HG03039 (cell line): Measurements from ENCODE around the gene DEXI.
"Not testable (repeated sequence)": the region's sequence is repeated elsewhere in the genome, so short reads cannot be mapped to it uniquely, and the experiment has no call there.

ENCODE experiments used
- ATAC-seq: cut with Tn5 transposase; IDR thresholded peaks from one replicate; pipeline ENCODE4 v1.9.1; 2021; ENCODE audit warnings: mild to moderate bottlenecking, moderate library complexity; ENCODE audit not compliant: unreplicated experiment

Gene DEXI

DNA sequence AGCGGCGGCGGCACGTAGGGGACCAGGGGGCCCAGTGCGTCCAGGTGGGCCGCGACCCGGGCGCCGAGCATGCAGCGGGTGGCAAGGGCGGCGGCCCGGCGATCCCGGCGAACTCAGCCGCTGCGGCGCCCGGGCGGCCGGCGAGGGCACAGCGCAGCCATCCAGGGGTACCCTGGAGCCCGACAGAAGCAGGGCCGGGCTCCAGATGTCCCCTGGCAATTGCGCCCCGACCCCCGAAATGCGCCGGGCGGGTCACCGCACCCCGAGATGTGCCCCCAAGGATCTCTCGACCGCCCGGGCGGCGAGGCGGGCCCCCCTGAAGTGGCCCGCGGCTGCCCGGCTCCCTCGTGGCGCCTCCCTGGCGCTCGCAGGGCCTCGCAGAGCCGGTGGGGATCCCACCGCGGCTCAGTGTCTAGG lies 325 bp downstream of the DEXI start:
- not testable (repeated sequence) for ATAC-seq

DNA sequence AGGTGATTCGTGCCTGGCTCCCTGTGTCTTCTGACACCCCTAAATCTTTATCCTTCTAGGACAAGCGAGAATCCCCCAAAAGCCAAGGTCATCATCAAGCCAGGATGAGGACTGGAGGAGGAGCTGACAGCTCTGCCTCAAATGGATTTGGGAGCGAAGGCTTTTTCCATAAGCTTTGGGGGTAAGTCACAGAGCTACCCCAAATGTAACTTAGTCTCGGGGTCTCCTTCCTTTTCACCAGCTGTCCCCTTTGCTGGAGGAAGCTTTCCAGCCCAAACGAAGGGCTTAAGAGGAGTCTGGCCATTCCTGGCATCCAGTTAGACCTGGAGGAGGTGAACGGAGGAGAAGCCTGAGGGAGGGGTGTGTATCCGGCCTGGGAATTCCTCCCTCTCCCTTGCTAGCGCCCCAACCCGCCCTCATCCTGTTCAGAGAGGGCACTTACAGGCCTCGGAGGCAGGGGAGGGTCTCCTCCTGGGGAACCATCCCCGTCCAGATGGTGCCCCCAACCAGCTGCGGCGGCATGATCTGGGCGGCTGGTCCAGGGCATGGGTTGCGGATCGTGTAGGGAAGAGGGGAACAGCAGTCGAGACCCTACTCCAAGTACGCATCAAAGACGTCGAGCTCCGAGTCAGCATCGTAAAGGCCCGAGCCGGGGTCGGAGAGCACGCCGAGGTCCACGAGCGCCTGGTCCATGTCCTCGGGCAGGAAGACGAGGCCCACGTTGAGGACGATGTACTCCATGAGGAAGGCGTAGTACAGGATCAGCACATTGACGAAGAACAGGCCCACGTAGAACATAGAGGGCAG lies 938 bp downstream of the DEXI start:
- no peak for ATAC-seq

DNA sequence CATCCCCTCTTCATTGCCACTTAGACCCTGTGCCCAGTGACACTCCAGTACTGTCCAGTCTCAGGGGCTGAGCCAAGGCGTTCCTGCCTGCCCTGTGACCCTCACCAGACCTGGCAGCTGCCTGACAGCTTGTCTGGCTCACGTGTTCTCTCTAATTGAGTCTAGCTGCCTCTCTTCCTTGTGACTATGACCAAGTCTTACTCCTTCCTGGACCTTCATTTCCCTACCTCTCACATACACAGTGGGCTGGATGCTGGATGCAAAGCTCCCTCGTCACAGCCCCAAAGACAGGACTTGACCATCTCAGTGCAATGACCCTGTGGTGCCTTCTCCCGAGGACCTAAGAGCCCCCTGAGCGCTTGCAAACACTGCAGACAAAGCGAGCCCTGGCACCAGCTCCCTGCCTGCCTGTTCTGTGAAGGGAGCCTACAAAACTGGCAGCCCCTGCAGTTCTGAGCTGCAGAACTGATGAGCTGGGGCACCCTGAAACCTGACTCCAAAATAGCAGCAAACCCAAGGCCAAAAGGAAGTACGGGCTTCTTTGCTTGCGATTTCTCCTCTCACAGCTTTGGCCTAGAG lies 1.7 kb downstream of the DEXI start:
- no peak for ATAC-seq

DNA sequence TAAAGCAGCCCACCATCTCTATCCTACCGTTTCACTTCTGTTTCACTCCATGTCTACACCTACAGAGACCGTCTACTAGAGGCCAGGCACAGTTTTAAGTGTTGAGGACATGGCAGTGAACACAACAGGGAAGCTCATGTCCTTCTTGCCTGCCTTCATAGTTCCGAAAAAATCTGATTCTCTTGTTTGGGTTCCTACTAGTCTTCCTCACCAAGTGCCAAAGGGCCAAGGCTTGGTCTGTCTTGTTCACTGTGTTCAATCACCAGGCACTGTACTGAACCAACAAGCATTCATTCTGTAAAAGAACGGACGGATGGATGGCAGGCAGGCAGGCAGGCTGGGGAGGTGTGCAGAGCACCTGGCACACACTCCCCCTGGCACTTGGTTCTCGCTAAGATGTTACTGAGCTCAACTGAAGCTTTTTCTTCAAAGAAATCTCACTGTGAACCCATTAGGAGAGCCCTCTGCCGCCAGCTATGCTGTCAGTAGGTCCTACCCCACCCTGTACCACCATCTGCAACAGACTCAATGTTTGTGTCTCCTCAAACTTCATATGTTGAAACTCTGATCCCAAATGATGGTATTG lies 2.5 kb downstream of the DEXI start:
- no peak for ATAC-seq

DNA sequence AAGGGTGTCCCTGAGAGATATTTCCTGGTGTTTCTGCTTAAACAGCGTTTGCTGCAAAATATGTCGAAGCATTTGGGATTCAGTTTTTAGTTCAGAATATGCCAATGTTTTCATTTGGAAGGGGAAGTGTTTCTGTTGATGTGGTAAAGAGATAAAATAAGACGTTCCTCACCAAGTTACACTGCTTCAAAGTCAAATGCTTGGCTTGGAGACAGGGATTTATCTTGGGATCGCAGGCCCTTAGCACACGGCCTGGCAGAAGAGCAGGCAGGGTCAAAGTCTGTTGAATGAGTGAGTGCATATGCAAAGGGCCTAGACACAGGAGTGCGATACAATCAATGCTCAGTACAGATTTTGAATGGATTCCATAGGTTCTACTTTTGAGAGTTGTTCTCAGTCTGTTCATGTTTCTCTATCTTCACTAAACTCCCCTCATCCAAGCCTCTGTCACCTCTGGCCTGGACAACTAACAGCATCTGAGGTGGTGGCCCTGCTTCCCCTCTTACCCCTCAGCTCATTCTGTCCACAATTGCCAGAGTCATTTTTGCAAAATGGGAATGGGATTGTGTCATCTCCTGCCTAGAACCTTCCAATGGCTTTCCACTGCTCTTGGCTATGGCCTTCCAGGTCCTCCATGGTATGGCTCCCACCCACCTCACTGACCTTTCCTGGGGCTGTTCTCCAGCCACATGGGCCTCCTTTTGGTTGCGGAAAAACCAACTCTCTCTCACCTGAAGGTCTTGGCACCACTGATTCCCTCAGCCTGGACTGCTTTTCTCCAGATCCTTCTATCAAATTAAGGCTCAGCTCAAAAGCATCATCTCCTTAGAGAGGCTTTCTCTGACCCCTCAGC lies 3.2 kb downstream of the DEXI start:
- no peak for ATAC-seq

DNA sequence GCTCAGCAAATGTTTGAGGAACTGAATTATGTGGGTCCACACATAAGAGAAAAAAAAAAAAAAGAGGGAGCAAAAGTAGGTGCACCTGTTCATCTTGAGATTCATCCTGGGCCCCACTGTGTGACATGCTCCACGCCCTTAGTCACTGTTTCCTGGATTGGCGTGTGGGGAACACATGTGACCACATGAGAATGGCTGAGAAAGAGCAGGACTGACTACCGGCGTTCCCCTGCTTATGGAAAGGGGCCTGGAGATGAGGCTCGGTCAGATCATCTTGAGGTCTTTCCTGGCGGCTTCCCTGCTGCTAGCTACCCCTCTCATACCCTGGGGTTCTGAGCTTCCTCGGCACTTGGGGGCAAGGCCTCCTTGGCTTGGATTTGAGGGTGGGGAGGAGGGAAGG lies 3.9 kb downstream of the DEXI start:
- ATAC-seq = no peak

DNA sequence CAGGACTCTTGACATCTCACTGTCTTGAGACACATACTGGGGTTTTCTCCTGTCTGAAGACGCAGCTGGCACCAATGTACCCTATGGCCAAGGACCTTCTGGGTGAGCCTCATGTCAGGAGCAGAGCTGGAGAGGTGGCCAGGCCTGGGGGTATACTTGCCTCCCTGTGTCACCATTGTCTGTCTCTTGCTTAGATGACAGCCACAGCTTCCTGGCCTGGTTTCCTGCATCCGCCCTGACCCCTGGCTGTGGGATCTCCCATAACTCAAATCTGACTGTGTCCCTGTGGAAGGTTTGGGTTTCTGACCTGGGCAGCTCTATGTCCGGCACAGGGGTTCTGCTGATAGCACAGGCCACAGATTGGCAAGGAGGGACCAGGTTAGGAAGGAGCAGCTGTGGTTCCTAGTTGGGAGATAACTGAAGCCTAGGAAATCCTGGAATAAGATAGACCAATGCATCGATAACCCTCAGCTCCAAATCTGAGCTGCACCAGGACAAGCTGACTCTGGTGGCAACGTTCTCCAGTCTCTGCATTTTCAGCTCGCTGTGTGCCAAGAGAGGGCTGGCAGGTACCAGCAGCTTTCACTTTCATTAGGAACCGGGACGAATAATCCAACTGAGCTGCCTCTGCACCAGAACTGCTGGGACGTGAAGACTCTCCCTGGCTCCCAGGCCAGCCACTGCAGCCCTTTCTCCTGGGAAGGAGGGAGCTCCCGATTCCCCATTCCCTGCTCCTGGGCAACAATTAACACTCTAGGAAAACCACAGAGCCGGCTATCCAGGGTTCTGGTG lies 5.0 kb downstream of the DEXI start:
- no peak for ATAC-seq

DNA sequence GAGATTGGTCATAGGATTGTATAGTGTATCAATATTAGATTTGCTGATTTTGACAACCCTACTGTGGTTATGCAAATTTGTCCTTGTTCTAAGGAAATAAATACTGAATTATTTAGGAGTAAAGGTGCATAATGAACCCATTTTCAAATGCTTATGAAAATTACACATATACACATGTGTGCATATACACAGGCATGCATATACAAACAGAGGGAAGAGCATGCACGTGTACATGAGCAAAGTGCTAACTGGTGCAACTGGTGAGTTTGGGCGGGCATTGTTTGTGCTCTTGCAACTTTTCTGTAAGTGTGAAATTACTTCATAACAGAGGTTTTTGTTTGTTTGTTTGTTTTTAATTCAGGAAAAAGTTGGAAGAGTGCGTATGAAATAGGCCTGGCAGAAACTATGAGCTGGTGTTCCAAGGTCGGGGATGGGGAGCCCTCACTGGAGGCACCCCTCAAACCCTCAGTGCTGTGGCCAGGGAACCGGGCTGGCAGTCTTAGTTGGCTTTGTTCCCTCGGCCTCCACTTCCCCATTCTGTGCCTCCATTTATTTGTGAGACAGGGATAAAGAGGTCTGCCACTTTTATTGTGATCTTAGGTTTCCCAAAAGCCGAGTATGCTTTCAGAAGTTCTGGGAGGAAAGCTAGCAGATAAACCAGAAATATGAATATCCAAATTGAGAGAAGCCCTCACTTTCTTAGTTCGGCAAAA lies 5.8 kb downstream of the DEXI start:
- ATAC-seq = no peak

DNA sequence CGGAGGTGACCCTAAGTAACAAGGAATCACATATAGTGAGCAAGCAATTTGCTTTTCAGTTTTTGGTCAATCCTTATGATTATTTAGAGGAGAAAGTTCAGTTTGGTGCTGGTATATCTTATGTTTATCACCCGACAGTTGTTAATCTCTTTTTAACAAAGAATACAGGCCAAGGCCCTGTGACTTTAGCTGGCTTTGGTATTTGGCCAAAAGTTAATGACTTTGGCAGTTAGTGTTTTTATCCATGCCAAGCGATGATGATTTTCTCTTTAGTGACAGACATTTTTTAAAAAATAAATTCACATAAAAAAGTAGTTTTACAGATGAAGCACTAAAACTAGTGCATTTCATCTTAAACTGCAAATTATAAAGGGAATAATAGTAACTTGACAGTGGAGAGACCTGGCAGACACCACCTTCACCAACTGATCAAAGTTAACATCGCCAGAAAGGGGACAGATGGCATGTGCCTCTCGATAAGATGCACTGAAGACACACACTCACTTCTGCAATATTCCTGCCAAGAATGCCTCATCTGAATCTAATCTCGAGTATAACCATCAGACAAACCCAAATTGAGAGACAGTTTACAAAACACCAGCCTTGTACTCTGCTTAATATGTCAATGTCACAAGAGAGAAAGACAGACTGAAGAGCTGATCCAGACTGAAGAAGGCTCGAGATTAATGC lies 6.9 kb downstream of the DEXI start:
- ATAC-seq = no peak

DNA sequence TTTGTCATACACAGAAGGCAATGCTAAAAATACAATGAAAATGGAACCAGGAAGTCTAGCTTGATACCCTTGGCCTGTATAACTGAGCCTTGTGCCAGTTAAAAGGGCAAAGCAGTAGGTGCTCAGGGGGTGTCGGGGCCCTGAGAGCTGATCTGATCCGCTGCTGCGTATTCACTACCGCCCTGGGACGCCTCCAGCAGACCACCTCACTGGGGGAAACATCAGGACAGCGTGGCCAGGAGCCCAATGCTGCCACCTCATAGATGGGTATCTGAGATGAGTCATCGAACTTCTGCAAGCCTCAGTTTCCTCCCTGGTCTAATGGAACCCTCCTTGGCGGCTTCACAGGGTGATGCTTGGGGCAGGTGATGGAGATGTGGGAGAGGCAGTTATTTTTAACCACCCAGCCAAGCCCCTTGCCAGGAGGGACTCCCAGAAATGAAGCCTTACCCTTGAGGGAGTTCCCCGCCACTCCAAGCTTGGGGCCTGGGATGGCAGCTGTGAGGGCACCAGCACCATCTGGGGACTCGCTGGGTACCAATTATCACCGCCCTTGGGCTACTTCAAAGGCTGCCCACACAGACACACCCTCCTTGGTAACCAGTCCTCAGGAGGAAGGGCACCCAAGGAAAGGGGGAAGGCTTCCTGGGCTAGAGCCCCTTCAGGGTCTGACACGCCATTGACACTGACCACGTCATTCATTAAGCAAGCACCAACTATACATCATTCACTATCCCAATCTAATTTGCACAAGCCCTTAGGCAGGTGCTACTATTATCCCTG lies 7.8 kb downstream of the DEXI start:
- no peak for ATAC-seq

DNA sequence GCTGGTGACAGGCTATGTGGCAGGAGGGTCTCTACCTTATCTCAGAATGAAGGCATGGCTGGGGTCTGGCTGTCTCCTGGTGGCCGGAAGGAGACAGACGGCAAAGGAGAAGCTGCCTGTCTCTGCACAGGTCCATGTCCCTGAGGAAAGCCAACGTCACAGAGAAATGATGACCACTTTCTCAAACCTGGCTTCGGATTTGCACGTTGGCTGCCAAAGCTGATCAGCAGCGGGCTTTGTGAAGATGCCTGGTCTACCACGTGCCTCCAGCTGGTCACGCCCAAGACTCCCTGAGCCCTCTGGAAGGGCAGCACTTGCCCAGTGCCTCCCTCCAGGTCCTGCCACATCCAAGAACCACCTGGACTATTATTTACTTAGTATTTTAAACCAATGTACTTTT lies 8.4 kb downstream of the DEXI start:
- ATAC-seq = no peak

DNA sequence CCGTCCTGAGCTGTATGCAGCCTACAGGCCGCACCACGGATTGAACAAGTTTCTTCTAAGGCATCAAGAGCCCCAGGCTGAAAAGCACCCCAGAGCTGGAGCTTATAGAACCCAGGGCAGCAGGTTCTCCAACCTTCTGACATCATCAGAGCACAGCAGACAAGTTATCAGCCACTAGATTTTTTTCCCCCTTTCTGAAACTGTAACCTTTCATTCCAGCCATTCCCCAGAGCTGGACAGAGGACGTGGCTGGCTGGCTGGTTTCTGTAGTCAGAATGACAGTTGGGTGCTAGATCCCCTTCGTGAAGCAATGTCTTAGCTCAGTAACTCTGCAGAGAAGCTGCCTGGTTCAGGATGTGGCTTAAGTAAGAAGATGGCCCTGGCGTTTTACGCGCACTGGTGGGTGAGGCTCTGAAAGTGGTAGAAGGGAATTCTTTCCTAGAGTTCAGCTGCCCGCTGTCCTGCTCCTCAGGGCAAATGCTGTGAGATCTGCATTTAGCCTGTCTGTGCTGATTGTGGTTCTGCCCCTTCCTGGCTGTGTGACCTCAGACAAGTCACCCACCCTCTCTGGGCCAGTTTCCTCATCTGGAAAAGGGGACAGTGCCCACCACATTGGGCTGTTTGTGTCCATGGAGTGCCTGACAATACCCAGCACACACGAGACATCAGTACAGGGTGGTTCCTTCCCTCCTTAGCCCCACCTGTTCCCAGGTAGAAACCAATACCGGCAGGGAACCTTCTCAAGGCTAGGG lies 9.1 kb downstream of the DEXI start:
- no peak for ATAC-seq

DNA sequence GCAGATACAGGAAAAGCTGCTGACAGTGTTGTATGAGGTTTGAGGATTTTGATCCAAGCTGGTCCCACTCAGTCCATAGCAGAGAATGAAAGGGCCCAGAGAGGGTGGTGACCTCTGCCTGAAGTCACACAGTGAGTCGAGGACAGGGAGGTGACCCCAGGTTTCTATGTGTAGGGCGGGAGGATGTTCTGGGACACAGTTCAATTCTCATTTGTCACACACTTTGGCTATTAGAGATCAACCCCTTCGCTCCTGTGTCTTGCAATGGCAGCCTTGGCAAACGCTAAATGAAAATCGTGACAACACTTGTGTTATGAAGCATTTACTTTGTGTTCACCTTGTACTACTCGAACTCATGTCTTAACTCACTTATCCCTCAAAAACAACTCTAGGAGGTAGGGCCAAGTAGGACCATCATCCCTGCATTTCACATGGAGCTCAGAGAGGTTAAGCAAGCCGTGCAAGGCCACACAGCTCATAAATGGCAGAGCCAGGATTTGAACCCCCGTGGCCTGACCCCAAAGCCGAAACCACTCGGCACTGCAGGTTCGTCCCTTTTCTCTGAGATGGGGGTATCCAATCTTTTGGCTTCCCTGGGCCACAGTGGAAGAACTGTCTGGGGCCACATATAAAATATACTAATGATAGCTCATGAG lies 10.2 kb downstream of the DEXI start:
- no peak for ATAC-seq

DNA sequence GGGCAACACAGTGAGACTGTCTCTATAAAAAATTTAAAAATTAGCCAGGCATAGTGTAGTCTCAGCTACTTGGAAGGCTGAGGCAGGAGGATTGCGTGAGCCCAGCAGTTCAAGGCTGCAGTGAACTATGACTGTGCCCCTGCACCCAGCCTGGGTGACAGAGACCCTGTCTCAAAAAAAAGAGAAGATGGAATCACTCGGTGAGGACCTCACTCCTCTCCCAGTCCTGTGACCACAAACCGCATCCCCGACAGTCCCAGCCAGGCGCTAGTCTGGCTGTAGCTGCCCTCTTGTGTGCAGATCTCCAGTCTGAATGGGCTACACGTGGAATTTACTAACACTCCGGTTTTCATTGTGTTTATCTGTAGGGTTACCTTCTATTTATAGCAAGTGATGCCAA lies 11.1 kb downstream of the DEXI start:
- no peak for ATAC-seq

DNA sequence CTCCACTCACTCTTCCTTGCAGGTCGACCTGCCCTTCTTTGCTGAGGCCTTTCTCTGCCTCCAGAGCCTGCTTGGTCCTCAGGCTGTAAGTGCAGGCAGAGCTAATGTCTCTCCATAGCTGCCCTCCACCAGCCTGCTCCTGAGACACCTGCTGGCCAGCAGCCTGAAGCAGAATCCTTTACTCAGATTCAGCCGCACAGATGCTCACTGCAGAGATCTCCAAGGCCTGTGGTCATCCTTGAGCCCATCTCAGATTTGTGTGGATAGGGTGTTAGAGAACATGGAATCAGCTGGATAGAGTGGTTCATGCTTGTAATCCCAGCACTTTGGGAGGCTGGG lies 11.5 kb downstream of the DEXI start:
- no peak for ATAC-seq

DNA sequence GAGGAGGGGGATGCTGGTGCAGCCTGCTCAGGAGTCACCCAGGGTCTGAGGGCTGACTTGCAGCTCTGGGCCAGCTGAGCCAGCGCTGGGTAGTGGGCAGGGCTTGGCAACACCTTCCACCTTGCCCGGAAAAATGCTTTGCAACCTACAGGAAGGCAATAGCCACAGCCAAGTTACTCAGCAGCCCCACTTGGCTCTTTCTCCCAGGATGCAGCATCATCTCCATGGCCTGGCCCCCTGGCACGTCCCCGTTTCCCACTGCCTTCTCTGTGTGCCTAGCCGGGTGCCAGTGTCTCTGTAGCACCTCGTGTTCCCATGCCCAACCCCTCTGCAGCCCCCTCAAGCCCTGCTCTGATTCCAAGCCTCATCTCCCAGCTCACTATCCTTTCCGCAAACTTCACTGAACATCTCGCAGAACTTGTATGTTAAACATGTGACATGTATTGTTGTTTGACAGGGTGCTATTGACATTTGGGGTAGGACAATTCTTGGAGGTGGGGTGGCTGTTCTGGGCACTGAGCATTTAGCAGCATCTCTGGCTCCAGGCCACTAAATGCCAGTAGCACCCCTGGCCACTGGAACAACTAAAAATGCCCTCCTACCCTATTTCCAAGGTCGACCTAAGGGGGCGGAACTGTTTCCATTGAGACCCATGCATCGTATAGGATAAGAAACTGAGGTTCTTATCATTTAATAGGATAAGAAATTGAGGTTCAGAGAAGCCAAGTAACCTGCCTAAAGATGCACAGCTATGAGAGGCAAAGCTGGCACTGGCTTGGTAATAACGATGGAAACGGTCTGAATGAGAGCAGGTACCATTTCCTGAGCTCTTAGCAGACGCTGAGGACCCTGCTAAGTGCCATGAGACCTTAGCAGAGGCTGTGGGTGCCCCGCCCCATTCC lies 12.2 kb downstream of the DEXI start:
- no peak for ATAC-seq

DNA sequence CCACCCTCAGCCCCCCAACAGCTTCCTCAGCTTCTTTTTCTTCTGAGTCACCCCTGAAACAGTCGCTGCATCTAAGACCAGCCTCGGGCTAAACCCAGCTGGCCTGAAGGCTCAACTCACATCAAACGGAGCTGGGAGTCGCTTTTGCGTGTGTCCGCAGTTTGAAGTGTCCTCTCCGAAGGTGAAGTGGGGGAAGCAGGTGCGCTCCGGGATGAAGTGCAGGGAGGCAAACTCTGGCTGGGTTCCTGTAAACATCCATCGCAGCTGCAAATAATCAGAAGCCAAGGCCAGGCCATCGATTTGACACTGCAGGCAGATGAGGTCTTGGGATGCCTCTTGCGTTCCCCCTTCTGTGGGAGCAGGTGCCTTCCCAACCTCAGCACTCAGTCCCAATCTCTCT lies 13.2 kb downstream of the DEXI start:
- not testable (repeated sequence) for ATAC-seq
